NCI-H2171 (cell line): ENCODE data around the gene PLRG1.

Source experiments
- DNase-seq: peaks from one replicate; lab custom pipeline; 2025; lab: John Stamatoyannopoulos, UW

Gene PLRG1

DNA sequence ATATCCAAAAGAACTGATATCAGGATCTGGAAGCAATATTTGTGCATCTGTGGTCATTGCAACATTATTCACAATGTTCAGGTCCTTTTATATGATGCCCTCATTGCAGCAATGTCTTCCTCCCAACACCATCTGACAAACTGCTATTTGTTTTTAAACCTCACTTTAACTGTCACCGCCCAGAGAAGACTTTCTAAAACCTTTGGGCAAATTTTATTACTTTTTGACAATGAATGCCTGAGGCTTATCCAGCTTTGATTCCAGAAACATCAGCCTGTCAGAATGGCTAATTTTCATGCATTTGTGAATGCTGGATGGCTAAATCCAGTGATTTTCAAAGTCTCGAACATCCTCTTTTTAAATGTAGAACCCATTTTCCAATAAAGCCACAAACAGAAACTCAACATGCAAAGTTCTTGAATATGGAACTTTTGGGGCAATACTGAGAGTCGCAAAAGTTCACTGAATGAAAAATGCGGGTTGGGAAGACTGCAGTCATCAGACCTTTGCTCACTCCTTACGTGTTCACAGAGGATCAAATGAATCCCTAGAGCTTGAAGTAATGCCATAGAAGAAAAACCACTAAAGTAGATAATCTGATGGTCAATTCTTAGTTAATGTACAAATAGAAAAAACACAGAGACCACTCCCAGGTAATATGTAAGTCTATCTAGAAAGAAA, 23.1 kb upstream of the PLRG1 start:
- DNase-seq, result no peak

- DNase-seq, result no peak
Measured at GRCh38 chr4:154569584-154569983, 19.4 kb upstream of the PLRG1 start.

DNA sequence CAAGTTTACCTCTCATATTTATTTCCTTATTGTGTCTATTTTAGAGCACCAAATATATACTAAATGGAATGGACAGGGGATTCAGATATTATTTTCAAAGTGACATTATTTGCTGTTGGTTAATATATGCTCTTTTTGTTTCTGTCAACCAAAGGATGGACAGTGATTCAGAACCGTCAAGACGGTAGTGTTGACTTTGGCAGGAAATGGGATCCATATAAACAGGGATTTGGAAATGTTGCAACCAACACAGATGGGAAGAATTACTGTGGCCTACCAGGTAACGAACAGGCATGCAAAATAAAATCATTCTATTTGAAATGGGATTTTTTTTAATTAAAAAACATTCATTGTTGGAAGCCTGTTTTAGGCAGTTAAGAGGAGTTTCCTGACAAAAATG, 18.8 kb upstream of the PLRG1 start:
- no peak for DNase-seq

DNA sequence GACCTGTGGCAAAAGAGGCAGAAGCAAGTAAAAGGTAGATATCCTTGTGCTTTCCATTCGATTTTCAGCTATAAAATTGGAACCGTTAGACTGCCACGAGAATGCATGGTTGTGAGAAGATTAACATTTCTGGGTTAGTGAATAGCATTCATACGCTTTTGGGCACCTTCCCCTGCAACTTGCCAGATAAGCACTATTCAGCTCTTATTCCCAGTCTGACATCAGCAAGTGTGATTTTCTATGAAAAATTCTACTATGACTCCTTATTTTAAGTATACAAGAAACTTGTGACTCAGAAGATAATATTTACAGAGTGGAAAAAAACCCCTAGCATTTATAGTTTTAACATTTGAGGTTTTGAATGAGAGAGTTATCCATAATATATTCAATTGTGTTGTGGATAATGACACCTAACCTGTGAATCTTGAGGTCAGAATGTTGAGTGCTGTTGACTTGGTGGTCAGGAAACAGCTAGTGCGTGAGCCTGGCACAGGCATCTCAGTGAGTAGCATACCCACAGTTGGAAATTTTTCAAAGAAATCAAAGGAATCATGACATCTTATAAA, 16.5 kb upstream of the PLRG1 start:
- DNase-seq, result no peak

DNA sequence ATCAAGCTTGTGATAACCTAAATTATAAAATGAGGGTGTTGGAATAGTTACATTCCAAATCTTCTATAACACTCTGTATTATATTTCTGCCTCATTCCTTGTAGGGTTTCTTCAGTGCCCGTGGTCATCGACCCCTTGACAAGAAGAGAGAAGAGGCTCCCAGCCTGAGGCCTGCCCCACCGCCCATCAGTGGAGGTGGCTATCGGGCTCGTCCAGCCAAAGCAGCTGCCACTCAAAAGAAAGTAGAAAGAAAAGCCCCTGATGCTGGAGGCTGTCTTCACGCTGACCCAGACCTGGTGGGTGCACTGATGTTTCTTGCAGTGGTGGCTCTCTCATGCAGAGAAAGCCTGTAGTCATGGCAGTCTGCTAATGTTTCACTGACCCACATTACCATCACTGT, 15.5 kb upstream of the PLRG1 start:
- DNase-seq, result no peak

DNA sequence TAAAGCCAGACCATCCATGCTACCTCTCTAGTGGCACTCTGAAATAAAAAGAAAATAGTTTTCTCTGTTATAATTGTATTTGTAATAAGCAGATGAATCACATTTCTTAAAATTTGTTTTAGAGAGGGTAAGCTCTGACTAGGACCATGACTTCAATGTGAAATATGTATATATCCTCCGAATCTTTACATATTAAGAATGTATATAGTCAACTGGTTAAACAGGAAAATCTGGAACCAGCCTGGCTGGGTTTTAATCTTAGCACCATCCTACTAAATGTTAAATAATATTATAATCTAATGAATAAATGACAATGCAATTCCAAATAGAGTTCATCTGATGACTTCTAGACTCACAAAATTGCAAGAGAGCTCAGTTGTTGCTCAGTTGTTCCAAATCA, 14.1 kb upstream of the PLRG1 start:
- DNase-seq, result no peak

DNA sequence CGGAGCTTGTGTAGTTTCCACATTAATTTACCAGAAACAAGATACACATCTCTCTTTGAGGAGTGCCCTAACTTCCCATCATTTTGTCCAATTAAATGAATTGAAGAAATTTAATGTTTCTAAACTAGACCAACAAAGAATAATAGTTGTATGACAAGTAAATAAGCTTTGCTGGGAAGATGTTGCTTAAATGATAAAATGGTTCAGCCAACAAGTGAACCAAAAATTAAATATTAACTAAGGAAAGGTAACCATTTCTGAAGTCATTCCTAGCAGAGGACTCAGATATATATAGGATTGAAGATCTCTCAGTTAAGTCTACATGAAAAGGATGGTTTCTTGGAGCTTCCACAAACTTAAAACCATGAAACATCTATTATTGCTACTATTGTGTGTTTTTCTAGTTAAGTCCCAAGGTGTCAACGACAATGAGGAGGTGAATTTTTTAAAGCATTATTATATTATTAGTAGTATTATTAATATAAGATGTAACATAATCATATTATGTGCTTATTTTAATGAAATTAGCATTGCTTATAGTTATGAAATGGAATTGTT, 12.6 kb upstream of the PLRG1 start, which contains the start of gene FGB:
FGB (plus strand) TSS at position 315 of the 558 bp plus-strand sequence; CDS start at position 323, 8 bp downstream.
- DNase-seq, result no peak

- no peak for DNase-seq
Measured at GRCh38 chr4:154560824-154561231, 10.6 kb upstream of the PLRG1 start.

GRCh38 chr4:154560419-154560801, 10.2 kb upstream of the PLRG1 start:
- no peak for DNase-seq

DNA sequence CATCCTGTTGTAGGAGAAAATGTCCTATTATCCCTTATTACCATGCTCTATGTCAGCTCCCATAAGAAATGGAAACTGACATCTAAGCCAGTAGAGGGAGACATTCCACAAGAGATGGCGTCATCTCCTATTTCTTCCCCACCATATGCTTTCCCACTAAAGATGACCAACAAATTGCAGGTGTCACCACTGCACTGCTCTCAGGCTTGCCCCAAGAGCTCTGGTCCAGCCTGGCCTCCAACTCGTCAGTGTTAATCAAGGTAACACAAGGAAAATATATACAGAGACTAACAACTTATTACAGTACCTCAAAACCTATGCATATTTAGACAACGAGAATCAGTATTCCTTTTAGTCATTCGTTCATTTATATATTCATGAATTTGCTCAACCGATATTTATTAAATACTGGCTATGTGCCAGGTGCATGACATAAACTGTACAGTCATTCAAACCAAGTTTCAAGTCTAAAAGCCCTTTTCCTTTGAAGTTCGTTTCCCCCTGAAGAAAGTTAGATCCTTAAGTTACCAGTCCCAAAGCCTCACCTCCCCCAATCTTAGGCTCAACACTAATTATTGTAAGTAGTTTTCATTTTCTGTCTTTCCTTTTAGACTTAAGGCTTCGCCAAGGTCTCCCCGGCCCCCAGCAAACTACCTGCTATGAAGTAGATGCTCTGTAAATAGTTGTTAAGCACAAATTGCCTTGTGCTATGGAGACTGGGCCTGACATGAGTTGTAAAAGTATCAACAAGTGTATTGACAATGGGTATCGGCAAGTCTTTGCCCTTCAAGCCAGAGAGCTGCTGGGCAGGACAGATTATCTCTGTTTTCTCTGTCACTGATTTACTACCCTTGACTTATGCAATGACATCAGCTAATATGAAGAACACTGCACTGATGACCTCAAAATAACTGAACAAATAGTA, 9.6 kb upstream of the PLRG1 start:
- no peak for DNase-seq

DNA sequence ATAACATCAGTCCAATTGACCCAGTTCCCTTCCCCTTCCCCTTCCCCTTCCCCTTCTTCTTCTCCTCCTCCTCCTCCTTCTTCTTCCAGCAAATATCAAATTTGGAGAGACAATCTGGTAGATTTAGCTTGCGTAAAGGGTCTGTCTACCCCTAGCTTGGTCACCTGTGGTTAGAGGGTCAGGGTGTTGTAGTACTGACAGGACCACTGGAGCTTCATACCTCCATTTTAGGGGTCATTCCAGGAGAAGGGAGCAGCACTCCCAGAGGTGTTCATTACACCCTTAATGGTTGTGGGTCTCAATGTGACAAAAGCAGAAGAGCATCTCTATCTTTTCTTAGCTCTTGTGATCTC, 8.9 kb upstream of the PLRG1 start:
- no peak for DNase-seq

GRCh38 chr4:154551872-154552686, 1.9 kb upstream of the PLRG1 start:
- DNase-seq, result peak; percentile 35

- no peak for DNase-seq
Measured at GRCh38 chr4:154545689-154546088, 4.5 kb downstream of the PLRG1 start.

DNA sequence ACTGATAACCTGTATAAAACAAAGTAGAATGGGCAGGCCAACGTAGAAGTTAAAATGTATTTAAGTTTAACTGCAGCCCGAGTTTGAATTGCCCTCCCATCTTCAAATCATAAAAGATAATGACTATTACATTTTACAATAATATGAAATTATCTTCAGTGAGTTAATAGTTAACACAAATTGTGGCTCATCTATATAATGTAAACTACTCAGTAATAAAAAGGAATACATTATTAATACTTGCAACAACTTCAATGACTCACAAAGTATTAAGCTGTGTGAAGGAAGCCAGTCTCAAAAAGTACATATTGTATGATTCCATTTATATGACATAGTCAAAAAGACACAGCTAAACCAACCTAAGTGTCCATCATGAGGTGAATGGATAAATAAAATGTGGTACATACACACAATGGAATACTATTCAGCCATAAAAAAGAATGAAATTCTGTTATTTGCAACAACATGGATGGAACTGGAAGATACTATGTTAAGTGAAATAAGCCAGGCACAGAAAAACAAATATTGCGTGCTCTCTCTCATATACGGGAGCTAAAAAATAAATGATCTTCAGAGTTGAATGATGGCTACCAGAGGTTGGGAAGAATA, 7.8 kb downstream of the PLRG1 start:
- DNase-seq, result no peak

DNA sequence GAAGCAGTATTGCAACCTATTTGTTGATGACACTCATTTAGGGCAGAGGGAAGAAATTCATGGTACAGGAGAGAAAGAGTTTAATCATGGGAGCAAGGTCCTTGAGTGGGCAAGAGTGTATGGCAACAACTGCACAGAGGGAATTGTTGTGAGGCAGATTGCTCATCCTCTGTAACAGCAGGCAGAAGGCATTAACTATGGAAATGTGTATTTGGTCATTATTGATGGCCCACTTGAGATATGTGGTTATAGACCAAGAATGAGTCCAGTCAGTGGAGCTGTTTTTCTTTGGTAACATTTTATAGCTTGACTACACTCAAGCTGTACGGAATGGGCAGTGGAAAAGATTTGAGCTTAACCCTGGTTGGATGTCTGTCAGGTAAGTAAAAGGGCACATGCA, 15.9 kb downstream of the PLRG1 start:
- DNase-seq, result no peak

DNA sequence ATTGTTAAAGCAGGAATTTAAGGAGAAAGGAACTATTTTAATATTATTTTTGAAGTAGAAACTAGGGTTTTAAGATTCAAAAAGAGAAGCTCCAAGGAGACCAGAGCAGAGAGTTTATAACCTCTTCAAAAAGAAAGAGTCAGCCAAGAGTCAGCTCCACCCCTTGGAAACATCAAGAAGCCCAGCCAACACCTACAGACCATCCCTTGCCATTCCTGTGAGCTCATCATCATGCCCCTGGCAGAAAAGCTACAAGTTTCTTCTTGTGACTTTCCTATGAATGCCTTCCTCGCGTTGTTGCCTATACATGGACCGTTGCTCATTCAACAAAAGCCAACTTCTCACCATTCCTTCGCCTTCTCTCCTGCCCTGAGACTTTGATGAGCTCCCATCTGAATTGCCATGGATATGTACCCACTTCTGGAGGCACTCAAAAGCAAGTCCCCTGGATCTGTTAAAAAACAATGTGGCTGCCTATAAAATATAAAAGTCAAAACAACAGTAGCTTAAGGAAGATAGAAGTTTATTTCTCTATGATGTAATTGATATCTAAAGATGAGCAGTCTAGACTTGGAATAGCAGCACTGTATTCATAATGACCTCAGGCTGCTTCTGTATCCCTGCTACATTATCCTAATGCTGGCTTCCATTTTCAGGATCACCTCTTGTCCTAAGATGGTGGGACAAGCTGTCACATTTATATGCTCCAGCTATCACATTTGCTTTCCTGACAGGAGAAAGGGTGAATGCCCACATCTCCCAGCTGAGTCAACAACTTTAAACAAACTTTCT, 20.3 kb downstream of the PLRG1 start:
- no peak for DNase-seq

DNA sequence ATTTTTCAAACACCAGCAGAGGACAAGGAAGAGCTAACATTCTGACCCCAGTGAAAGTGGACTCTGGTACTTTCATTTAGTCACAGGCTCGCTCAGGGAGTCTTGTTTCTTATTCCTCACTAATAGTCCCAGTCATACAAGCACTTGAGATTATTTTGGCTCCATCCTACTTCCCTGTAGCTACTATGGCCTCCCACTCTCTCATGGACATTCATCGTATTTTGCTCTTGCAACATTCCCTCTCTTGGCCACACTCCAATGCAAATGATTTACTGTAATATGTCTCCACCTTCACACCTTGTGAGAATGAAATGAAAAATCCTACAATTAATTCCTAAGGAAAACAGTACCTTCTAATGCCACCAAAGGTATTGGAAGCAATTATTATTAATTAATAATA, 21.3 kb downstream of the PLRG1 start:
- no peak for DNase-seq

DNA sequence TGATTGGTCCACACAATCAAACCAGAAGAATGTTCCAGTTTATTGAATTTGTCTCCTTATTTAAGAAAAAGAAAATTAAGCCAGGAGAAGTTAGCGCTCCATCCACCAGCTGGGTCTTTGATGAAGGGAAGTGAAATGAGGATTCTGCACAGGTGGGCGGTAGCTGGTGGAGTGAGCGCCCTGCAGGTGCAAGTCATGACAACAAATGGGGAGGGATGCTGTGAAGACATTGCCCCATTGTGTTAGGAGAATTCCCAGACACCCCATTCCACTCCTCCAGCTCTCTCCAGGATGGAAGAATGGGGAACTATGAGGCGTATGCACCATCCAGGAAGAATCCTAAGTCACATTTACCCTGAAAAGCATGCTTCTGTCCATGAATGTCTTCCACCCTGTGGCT, 22.9 kb downstream of the PLRG1 start:
- no peak for DNase-seq

DNA sequence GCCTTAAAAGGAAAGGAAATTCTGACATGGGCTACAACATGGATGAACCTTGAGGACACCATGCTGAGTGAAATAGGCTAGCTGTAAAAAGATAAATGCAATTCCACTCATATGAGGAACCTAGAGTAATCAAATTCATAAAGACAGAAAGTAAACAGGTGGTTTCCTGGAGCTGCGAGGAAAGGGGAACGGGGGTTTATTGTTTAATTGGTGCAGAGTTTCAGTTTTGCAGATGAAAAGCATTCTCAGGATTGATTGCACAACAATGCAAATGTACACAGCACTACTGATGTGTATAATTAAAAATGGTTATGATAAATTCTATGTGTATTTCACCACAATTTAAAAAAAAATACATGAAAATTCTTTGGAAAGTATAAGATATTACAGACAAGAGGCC, 24.0 kb downstream of the PLRG1 start:
- no peak for DNase-seq

DNA sequence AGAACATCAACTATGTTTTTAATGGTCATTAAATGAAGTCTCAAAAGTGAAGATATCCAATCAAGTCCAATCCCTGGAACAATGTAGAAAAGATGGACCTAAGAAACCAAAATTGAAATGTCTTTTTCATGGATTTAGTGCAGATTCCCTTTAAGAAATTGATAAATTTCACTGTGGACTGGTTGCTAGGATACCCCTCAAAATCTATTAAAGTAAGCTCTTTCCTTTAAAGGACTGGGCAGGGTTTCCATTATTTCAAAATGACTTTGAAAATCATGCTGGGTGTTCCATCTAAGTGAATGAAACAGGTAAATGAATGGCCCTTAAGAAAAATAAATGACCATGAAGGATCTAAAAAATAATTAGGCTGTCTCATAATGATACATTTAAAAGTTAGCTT, 28.6 kb downstream of the PLRG1 start:
- DNase-seq, result no peak

GRCh38 chr4:154519214-154519613, 31.0 kb downstream of the PLRG1 start:
- no peak for DNase-seq
